Measurements from ENCODE around the gene MRPL12.

The MRPL12 gene

DNA sequence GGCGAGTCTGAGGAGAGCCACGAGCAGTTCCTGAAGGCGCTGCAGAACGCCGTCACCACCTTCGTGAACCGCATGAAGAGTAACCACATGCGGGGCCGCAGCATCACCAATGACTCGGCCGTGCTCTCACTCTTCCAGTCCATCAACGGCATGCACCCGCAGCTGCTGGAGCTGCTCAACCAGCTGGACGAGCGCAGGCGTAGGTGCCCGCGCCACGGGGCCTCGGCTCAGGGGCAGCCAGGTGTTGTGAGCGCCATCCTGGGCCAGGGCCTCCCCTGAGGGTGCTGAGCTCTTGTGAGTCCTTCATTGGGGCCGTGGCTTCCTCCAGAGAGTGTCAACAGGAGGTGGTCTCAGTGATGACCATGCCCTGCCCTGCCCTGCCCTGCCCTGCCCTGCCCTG lies 7.4 kb upstream of the MRPL12 start:
- TF ChIP-seq EZH2 (IDR thresholded peaks at IDR 0.05; ENCODE audit: borderline replicate concordance, low read depth, low read length, severe bottlenecking) (no peak), CTCF (IDR thresholded peaks at IDR 0.05; ENCODE audit: borderline replicate concordance, extremely low read depth, low read length, poor library complexity, severe bottlenecking) (no peak)
- peaks cover 85% of the 10 kb centered on the region for H3K36me3 ChIP-seq (ENCODE audit: insufficient read depth, low read length)

DNA sequence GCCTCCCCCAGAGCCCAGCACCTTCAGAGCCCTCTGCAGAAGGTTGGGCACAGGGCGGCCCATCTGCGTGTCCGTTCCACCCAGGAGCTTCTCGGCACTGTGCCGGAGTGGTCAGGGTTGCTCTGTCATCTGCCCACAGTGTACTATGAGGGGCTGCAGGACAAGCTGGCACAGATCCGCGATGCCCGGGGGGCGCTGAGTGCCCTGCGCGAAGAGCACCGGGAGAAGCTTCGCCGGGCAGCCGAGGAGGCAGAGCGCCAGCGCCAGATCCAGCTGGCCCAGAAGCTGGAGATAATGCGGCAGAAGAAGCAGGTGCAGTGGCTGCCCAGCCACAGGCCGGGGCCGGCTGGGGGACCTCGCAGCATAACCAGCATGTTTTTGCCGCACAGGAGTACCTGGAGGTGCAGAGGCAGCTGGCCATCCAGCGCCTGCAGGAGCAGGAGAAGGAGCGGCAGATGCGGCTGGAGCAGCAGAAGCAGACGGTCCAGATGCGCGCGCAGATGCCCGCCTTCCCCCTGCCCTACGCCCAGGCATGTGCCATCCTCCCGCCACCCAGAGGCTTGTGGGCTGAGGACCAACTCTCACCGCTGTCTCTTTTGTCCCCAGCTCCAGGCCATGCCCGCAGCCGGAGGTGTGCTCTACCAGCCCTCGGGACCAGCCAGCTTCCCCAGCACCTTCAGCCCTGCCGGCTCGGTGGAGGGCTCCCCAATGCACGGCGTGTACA lies 6.8 kb upstream of the MRPL12 start:
- H4K20me1 ChIP-seq (ENCODE audit: insufficient read depth, low read length): peaks cover 51% of the 10 kb centered on the region
- ATAC-seq (ENCODE audit: insufficient read depth, low read depth) (no peak), DNase-seq (no peak)
- no peak overlapping the region for H3K9ac ChIP-seq (ENCODE audit: low read depth, low read length)
- no peak for TF ChIP-seq EZH2 (IDR thresholded peaks at IDR 0.05; ENCODE audit: borderline replicate concordance, low read depth, low read length, severe bottlenecking)
- no peak for TF ChIP-seq CTCF (IDR thresholded peaks at IDR 0.05; ENCODE audit: borderline replicate concordance, extremely low read depth, low read length, poor library complexity, severe bottlenecking)
- peaks cover 12% of the 10 kb centered on the region for H3K4me1 ChIP-seq (ENCODE audit: insufficient read depth, low read length)
- H3K27me3 ChIP-seq (ENCODE audit: insufficient read depth, low read length, poor library complexity): no peaks in the 10 kb centered on the region
- peaks cover 85% of the 10 kb centered on the region for H3K36me3 ChIP-seq (ENCODE audit: insufficient read depth, low read length)
- no peak overlapping the region for H2AFZ ChIP-seq (ENCODE audit: low read depth, low read length)
- no peak overlapping the region for H3K4me2 ChIP-seq (ENCODE audit: insufficient read depth, low read length)
- no peaks in the 10 kb centered on the region for H3K9me3 ChIP-seq (ENCODE audit: insufficient read depth, low read length, severe bottlenecking)
- H3K79me2 ChIP-seq (ENCODE audit: insufficient read depth, low read length): peaks cover 33% of the 10 kb centered on the region
- H3K27ac ChIP-seq (ENCODE audit: low read length): no peak overlapping the region
- H3K4me3 ChIP-seq (ENCODE audit: low read depth in 1 of 2, low read length in 2 of 2): no peak overlapping the region

More for the DNA sequence above, 7.4 kb upstream of the MRPL12 start:
- no peak for ATAC-seq (ENCODE audit: insufficient read depth, low read depth)
- peaks cover 27% of the 10 kb centered on the region for H3K79me2 ChIP-seq (ENCODE audit: insufficient read depth, low read length)
- peaks cover 51% of the 10 kb centered on the region for H4K20me1 ChIP-seq (ENCODE audit: insufficient read depth, low read length)
- peaks cover 6% of the 10 kb centered on the region for H3K4me1 ChIP-seq (ENCODE audit: insufficient read depth, low read length)
- H2AFZ ChIP-seq (ENCODE audit: low read depth, low read length): no peak overlapping the region
- no peak overlapping the region for H3K4me3 ChIP-seq (ENCODE audit: low read depth in 1 of 2, low read length in 2 of 2)
- no peaks in the 10 kb centered on the region for H3K27me3 ChIP-seq (ENCODE audit: insufficient read depth, low read length, poor library complexity)
- no peak overlapping the region for H3K9ac ChIP-seq (ENCODE audit: low read depth, low read length)
- no peak for DNase-seq
- H3K4me2 ChIP-seq (ENCODE audit: insufficient read depth, low read length): no peak overlapping the region
- H3K9me3 ChIP-seq (ENCODE audit: insufficient read depth, low read length, severe bottlenecking): no peaks in the 10 kb centered on the region
- H3K27ac ChIP-seq (ENCODE audit: low read length): no peak overlapping the region

DNA sequence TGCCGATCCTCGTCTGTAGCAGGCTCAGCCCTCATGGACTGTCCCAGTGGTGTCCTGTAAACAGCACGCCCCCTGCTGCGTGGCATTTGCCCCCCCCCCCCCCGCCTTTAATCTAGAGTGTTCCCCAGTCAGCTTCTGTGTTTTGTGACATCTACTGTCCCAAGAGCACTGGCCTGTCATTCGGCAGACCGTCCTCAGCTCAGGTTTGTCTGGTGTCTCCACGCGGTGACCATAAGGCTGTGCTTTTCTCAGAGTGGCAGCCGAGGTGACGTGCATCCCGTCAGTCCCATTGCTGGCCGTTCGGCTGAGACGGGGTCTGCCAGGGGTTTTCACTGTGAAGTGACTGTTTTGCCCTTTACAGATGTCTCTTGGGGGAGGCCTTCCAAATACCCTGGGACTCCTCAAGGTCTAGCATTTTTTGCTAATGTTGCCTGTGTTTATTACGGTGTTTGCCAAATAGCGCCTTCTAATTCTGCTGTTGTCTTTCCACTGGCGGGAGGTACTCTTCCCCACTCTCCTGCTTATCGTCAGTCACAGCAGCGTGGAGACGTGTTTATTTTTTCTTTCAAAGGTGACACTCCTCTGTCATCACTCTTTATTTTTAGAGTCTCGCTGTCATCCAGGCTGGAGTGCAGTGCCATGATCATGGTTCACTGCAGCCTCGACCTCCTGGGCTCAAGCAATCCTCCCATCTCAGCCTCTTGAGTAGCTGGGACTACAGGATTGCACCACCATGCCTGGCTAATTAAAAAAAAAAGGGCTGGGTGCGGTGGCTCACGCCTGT lies 5.7 kb upstream of the MRPL12 start:
- Histone ChIP-seq H3K27ac (ENCODE audit: low read length) (no peak overlapping the region), H3K27me3 (ENCODE audit: insufficient read depth, low read length, poor library complexity) (no peaks in the 10 kb centered on the region), H3K36me3 (ENCODE audit: insufficient read depth, low read length) (peaks cover 85% of the 10 kb centered on the region), H3K4me1 (ENCODE audit: insufficient read depth, low read length) (peaks cover 22% of the 10 kb centered on the region), H3K4me2 (ENCODE audit: insufficient read depth, low read length) (no peak overlapping the region), H4K20me1 (ENCODE audit: insufficient read depth, low read length) (peaks cover 54% of the 10 kb centered on the region), H2AFZ (ENCODE audit: low read depth, low read length) (no peak overlapping the region), H3K9me3 (ENCODE audit: insufficient read depth, low read length, severe bottlenecking) (no peaks in the 10 kb centered on the region), H3K4me3 (ENCODE audit: low read depth in 1 of 2, low read length in 2 of 2) (no peak overlapping the region), H3K9ac (ENCODE audit: low read depth, low read length) (no peak overlapping the region), H3K79me2 (ENCODE audit: insufficient read depth, low read length) (peaks cover 43% of the 10 kb centered on the region)
- TF ChIP-seq CTCF (IDR thresholded peaks at IDR 0.05; ENCODE audit: borderline replicate concordance, extremely low read depth, low read length, poor library complexity, severe bottlenecking) (no peak), EZH2 (IDR thresholded peaks at IDR 0.05; ENCODE audit: borderline replicate concordance, low read depth, low read length, severe bottlenecking) (no peak)
- no peak for DNase-seq
- ATAC-seq (ENCODE audit: insufficient read depth, low read depth): no peak
